ENCODE results near the gene RFFL.
A peak's percentile ranks its signal among the peaks of the same experiment; 100 is the strongest.
"Not testable (repeated sequence)": the region's sequence is repeated elsewhere in the genome, so short reads cannot be mapped to it uniquely, and the experiment has no call there.

Gene RFFL

DNA sequence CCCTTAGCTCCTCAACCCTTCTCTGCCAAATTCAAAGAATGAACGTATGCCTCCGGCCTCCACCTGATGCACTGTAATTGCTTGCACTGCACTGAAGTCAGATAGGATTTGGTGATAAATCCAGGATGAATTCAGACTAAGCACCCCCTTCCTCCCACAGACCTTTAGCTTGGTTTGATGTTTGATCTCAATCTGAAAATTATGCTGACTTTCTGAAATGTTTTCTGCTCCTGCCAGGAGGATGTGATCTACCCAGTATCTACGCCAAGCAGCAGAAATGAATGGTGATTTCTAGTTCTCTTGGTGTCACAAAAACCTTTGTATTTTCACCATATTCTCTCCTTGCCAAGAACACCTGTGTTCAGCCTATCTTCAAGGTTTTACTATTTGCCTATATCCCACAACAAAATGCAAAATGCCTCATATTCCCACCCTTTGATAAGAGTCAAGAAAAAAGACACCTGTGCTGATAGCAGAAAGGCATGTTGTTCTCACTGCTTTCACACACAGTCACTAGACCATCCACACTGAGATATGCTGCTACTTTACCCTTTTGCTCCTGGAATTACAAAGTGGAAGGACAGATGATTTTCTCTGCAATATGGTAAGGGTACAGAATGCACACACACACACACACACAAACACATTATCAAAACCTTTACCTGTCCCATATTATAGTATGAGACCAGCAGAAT, 14.7 kb downstream of the RFFL start:
- DNase-seq (ENCODE audit: low read depth), result no peak

- DNase-seq (ENCODE audit: low read depth), result no peak
Observed at GRCh38 chr17:35046740-35047283, 16.7 kb downstream of the RFFL start.

DNA sequence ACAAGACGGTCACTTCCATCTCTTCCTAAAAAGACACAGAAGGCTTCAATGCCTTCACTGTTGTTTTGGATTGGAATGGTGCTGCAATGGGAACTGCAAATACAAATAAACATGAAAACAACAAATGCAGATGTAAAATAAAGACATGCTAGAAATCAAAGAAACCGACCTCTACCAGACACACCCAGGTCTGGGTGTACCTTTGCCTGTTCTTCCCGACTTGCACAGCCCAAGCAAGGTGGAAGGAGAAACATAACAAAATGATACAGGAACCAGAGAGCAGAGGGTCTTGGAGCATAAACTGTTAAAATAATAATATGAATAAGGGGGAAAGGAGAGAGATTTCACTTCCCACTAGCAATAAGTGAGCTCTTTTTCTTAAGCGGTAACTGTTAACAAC, 17.3 kb downstream of the RFFL start:
- no peak for DNase-seq (ENCODE audit: low read depth)

GRCh38 chr17:35045458-35045979, 18.0 kb downstream of the RFFL start:
- DNase-seq (ENCODE audit: low read depth), result not testable (repeated sequence)

DNA sequence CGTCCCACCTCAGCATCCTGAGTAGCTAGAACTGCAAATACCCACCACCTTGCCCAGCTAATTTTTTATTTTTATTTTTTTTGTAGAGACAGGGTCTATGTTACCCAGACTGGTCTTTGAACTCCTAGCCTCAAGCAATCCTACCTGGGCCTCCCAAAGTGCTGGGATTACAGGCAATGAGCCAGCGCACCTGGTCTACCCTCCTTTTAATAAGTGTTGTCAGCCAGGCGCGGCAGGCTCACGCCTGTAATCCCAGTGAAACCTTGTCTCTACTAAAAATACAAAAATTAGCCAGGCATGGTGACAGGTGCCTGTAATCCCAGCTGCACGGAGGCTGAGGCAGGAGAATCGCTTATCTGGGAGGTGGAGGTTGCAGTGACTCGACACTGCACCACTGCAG, 19.3 kb downstream of the RFFL start:
- DNase-seq (ENCODE audit: low read depth), result no peak

GRCh38 chr17:35041390-35041789, 22.1 kb downstream of the RFFL start:
- no peak for DNase-seq (ENCODE audit: low read depth)

DNA sequence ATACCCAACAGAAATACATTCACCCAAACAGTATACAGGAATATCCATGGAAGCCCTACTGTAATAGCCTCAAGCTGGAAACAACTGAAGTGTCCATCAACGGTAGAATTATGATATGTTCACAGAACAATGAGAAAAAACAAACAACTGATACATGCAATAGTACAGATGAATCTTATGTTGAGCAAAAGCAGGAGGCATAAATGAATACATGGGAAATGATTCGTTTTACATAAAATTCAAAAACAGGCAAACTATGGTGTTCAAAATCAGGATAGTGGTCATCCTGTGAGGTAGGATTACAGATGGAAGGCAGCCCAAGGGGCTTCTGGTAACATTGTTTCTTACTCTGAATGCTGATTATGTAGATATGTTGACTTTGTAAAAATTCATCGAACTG, 25.1 kb downstream of the RFFL start:
- DNase-seq (ENCODE audit: low read depth), result no peak

DNA sequence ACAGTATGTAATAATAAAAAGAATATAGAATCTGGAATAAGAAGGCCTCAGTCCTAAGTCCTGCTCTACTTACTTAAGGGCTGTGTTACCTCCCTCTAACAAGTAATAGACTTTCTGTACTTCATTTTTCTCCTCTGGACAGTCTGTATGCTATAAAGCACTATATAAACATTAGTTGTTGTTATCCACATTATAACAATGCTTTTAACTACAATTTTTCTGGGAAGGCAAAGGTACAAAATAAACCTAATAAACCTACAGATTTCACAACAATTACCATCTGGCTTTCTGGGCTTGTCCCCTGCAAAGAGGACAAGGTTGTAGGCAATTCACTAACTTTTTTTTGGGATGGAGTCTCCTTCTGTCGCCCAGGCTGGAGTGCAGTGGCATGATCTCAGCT, 32.7 kb downstream of the RFFL start:
- no peak for DNase-seq (ENCODE audit: low read depth)

DNA sequence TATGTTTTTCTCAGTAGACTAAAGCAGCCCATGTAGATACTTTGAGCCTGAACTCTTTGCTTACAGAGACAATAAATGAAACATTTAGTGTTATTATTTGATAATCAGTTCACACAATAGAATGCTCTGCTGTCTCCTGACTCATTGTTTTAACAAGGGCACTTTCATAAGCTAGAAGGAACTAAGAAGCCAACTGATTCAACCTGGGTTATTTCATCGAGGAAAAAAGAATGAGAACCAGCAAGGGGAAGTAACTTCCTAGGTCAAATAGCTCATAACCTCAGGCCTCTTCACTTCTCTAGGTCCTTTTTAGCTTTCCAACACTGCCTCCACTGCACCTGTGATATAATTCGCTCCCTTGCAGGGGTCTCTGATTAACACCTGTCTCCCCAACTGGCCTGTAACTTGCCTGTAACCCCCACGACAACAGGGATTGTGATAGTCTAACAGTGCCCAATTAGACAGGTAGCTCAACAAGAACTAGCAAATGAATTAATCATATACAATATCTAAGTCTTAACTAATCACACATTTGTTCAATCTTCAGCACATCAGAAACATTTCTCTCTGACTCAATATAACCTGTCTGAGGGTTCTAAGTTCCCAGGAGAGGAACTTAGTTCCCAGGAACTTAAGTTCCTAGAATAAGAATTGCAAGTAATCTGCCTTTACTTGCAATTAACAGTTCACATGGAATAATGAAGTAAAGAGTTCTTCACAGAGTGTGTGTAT, 34.8 kb downstream of the RFFL start:
- no peak for DNase-seq (ENCODE audit: low read depth)

DNA sequence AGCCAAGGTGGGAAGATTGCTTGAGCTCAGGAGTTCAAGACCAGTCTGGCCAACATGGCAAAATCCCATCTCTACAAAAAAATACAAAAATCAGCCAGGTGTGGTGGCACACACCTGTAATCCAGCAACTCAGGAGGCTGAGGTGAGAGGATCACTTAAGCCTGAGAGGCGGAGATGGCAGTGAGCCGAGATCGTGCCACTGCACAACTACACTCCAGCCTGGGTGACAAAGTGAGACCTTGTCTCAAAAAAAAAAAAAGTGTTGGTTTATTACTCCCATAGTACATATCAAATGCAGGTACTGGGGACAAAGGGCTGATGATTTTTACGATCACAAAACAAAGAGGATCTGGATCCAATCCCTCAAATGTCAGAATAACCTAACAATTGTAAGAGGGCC, 35.4 kb downstream of the RFFL start:
- DNase-seq (ENCODE audit: low read depth), result not testable (repeated sequence)

- no peak for DNase-seq (ENCODE audit: low read depth)
Observed at GRCh38 chr17:35025541-35025940, 38.0 kb downstream of the RFFL start.

DNA sequence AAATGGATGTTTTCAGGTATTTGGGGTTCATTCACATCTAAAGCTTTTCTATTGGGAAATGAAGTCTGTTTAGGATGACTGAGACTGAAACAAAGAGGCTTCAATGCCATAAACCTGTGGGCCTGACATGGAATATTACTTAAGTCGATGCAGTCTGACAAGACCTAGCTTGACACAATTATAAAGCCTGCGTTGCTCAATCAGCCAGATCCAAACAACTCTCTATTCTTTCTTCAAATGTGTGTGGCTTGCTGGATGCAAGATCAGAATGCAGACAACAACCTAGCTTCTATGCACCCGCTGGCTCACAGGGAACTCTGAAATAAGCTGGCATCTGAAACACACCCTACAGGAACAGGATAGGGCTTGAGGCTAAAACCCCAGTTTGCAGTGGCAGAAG, 40.0 kb downstream of the RFFL start:
- no peak for DNase-seq (ENCODE audit: low read depth)

DNA sequence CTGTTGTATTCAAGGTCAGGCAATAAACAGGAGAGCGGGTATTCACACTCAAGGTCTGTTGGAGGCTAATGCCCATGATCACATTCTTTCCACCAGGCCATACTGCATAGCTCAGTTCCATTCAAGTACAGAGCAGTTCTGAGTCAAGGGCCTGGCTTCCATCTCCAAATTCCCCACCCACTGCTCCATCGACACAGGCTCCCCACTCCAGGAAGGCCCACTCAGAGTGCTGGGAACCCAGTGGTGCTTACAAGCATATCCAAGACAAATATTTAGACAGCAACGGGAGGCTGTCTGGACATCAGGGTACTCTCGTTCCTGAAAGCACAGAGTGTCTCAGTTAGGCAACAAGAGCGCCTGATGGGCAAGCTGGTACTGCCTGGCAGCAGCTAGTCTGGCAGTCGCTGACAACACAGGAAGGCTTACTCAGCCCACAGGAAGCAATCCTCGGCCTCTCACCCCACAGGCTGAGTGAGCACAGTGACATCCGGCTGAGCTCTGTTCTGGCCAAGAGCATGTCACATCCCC, 40.9 kb downstream of the RFFL start:
- peak; percentile 86 for DNase-seq (ENCODE audit: low read depth)

DNA sequence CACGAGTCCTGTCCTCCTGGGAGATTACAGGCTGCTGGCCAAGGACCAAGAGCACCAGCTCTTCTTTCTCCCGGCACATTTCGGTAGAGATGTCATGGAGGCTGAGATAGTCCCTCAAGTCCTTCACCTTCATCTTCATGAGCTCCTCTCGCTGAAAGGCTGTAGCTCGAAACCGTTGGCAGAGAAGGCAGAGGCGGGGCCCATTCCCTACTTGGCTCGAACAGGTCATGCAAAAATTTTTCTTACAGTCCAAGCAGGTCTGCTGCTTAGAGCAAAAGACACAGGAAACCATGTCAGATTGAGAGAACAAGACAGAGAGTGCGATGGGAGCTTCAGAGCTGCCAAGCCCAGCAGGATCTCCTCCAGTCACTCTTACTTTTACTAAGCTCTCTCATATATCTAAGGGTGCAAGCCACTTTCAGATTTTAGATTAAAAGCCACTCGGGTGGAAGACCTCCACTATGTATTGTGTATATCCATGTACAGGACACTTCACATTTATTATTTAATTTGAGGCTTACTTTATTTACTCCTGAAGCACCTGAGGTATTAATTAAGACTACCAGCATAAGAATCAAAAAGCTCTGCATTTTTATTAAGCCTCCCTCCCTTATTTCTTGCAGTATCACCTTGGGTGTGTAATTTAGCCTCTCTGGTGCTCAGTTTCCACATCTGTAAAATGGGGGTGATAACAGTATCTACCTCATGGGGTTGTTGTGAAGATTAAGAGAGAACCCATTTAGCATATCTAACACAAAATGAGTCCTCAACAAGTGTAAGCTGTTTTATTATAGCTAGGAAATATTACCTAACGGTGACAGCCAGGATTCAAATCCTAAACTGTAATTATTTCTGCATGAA, 41.8 kb downstream of the RFFL start:
- no peak for DNase-seq (ENCODE audit: low read depth)

- DNase-seq (ENCODE audit: low read depth), result no peak
Observed at GRCh38 chr17:35019386-35020179, 43.9 kb downstream of the RFFL start.

DNA sequence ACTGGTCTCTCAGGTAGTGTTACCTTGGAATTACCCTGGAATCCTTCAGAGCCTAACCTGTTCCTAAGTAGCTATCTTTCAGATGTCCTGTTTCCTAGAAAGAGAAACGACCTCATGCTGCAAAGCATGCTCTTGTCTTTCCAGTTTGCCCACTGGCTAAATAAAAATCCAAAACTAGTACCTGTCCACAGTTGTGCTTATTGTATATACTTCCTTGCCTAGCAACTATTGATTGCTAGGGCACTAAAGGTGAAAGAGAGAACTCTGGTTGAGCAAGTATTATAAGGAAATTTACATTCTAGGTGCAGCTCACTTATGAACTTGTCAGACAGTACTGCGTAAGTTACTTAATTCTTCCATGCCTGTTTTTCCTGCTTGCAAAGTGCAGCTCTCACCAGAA, 44.7 kb downstream of the RFFL start:
- DNase-seq (ENCODE audit: low read depth), result no peak

DNA sequence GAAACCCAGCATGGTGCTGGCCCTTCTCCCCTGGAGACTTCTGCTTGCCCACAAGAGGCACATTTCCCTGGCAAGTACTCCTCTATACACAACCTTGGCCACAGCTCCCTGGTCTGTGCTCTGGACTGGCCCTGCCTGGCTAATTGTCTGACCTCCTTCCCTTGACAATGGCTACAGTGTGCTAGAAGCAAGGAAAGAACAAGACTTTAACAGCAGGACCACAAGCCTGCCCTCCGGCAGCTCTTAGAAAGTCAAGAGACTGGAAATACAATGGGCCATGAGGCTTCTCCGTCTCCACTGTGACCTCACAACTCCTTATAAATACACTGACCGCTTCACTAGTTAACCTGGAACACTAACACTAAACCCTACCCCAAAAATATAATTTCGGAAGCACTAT, 46.5 kb downstream of the RFFL start:
- DNase-seq (ENCODE audit: low read depth), result no peak

GRCh38 chr17:35016369-35016768, 47.1 kb downstream of the RFFL start:
- no peak for DNase-seq (ENCODE audit: low read depth)

DNA sequence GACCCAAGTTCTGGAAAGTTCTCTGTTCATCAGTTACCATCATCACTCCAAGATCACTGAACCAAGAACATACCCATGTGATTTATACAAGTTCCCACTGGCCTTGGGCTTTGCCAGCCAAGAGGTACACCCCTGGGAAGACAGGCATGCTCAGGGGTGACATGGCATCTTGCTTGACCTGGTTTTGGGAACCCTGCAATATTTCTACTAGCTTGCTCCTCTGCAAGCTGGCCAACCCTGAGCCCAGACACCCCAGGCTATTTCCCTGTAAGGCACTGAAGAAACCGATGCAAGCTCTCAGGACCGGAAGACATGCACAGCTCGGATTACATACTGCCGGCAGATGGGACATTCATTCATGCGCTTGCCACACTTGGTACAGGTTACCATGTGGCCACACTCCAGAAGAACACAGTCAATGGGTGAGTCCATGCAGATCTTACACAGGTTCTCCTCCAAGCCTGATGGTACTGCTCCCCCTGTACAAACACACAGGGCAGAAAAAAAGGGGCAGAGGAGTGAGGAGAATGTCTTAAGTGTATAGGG, 51.8 kb downstream of the RFFL start:
- DNase-seq (ENCODE audit: low read depth), result peak; percentile 15

DNA sequence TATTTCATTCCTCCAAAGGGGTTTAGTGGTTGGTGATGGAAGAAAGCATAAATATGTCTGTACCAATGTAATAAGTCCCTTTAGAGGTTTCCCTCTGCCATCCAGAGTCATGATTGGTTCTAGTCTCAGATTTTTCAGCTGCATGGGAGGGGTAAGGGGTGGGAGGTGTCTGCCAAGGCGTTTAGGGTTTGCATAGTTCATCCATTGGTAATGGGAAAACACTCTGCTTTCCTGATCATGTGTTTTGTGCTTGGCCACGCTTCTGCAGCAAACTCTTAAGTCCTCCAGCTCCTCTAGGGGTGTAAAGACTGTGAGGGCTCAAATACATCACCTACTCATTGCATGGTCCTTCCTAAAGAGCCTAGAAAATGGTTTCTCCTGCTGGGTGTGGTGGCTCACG, 53.4 kb downstream of the RFFL start:
- DNase-seq (ENCODE audit: low read depth), result peak; percentile 13

DNA sequence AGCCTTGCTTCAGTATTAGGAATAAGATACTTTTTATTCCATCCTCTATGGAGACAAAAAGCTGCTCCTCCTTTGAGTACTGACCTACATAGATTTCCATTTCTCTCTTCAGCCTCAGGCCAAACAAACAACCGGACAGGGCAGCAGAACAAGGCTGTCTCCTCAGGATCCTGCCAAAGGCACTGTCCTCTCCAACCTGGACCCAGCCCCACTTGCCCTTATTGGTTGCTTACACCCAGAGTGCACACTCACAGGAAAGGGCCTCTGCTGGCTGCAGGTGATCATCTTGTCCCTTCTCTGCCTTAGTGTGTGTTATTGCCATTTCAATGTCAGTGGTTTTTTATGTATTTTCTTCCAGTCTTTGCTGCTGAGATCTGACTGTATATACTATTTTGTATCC, 56.5 kb downstream of the RFFL start:
- no peak for DNase-seq (ENCODE audit: low read depth)

Measured in EH (cell line).